Ishikawa (cell line): ENCODE results near the gene KIAA1755.

Experiments
- CEBPB ChIP-seq: IDR thresholded peaks from 2 replicates; pipeline ENCODE4 v1.6.1; 2012
- CREB1 ChIP-seq: IDR thresholded peaks from 2 replicates; pipeline ENCODE4 v1.6.1; 2012; ENCODE audit warnings: low read depth
- EGR1 ChIP-seq: IDR thresholded peaks from 2 replicates; pipeline ENCODE4 v1.6.1; 2012
- EP300 ChIP-seq: IDR thresholded peaks from 2 replicates; pipeline ENCODE4 v1.6.1; 2012; ENCODE audit warnings: borderline replicate concordance
- FOXM1 ChIP-seq: IDR thresholded peaks from 2 replicates; pipeline ENCODE4 v1.6.1; 2012; ENCODE audit warnings: low read depth, borderline replicate concordance
- NFIC ChIP-seq: IDR thresholded peaks from 2 replicates; pipeline ENCODE4 v1.6.1; 2012
- RAD21 ChIP-seq: IDR thresholded peaks from 2 replicates; pipeline ENCODE4 v1.6.1; 2012; ENCODE audit warnings: low read depth
- TAF1 ChIP-seq: IDR thresholded peaks from 2 replicates; pipeline ENCODE4 v1.6.1; 2012; ENCODE audit warnings: low read depth, mild to moderate bottlenecking
- TCF12 ChIP-seq: IDR thresholded peaks from 2 replicates; pipeline ENCODE4 v1.6.1; 2012; ENCODE audit warnings: low read depth
- TEAD4 ChIP-seq: IDR thresholded peaks from 2 replicates; pipeline ENCODE4 v1.6.1; 2012
- YY1 ChIP-seq: IDR thresholded peaks from 2 replicates; pipeline ENCODE4 v1.6.1; 2012; ENCODE audit warnings: low read depth
- ZBTB7A ChIP-seq: IDR thresholded peaks from 2 replicates; pipeline ENCODE4 v1.6.1; 2012; ENCODE audit warnings: low read depth
- TF ChIP-seq, protein P1 (sequence below): IDR thresholded peaks from 2 replicates; pipeline ENCODE4 v1.6.1; 2012
- TF ChIP-seq, protein P2 (sequence below): IDR thresholded peaks from 2 replicates; pipeline ENCODE4 v1.6.1; 2012; ENCODE audit warnings: low read depth, mild to moderate bottlenecking
- TF ChIP-seq, protein P3 (sequence below): IDR thresholded peaks from 2 replicates; pipeline ENCODE4 v1.6.1; 2012

Gene KIAA1755

GRCh38 chr20:38260378-38261053 is at the start of gene KIAA1755:
Gene KIAA1755, minus strand, starts transcription at chr20:38260735. Its CDS starts 235 bp downstream, at chr20:38260500.
- TF ChIP-seq ZBTB7A = no peak
- no peak for TF ChIP-seq NFIC
- TF ChIP-seq CEBPB = no peak
- TF ChIP-seq TEAD4 = no peak
- TF ChIP-seq, protein P1, sequence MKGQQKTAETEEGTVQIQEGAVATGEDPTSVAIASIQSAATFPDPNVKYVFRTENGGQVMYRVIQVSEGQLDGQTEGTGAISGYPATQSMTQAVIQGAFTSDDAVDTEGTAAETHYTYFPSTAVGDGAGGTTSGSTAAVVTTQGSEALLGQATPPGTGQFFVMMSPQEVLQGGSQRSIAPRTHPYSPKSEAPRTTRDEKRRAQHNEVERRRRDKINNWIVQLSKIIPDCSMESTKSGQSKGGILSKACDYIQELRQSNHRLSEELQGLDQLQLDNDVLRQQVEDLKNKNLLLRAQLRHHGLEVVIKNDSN = no peak
- TF ChIP-seq TCF12 = no peak
- TF ChIP-seq FOXM1 = no peak
- TF ChIP-seq, protein P2, sequence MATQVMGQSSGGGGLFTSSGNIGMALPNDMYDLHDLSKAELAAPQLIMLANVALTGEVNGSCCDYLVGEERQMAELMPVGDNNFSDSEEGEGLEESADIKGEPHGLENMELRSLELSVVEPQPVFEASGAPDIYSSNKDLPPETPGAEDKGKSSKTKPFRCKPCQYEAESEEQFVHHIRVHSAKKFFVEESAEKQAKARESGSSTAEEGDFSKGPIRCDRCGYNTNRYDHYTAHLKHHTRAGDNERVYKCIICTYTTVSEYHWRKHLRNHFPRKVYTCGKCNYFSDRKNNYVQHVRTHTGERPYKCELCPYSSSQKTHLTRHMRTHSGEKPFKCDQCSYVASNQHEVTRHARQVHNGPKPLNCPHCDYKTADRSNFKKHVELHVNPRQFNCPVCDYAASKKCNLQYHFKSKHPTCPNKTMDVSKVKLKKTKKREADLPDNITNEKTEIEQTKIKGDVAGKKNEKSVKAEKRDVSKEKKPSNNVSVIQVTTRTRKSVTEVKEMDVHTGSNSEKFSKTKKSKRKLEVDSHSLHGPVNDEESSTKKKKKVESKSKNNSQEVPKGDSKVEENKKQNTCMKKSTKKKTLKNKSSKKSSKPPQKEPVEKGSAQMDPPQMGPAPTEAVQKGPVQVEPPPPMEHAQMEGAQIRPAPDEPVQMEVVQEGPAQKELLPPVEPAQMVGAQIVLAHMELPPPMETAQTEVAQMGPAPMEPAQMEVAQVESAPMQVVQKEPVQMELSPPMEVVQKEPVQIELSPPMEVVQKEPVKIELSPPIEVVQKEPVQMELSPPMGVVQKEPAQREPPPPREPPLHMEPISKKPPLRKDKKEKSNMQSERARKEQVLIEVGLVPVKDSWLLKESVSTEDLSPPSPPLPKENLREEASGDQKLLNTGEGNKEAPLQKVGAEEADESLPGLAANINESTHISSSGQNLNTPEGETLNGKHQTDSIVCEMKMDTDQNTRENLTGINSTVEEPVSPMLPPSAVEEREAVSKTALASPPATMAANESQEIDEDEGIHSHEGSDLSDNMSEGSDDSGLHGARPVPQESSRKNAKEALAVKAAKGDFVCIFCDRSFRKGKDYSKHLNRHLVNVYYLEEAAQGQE = no peak
- TF ChIP-seq EGR1 = no peak
- no peak for TF ChIP-seq YY1
- TF ChIP-seq, protein P3, sequence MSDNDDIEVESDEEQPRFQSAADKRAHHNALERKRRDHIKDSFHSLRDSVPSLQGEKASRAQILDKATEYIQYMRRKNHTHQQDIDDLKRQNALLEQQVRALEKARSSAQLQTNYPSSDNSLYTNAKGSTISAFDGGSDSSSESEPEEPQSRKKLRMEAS = no peak
- TF ChIP-seq TAF1 = no peak
- TF ChIP-seq CREB1 = no peak
- TF ChIP-seq RAD21 = no peak
- no peak for TF ChIP-seq EP300

GRCh38 chr20:38308447-38308846 is 47.9 kb upstream of the KIAA1755 start:
- TF ChIP-seq, protein P1 = no peak
- TF ChIP-seq, protein P3 = no peak
- TF ChIP-seq TCF12 (no peak), EGR1 (no peak), NFIC (no peak), FOXM1 (no peak), YY1 (no peak), TAF1 (no peak), CEBPB (no peak), ZBTB7A (no peak), CREB1 (no peak), EP300 (no peak), RAD21 (no peak), TEAD4 (no peak)
- TF ChIP-seq, protein P2 = no peak

DNA sequence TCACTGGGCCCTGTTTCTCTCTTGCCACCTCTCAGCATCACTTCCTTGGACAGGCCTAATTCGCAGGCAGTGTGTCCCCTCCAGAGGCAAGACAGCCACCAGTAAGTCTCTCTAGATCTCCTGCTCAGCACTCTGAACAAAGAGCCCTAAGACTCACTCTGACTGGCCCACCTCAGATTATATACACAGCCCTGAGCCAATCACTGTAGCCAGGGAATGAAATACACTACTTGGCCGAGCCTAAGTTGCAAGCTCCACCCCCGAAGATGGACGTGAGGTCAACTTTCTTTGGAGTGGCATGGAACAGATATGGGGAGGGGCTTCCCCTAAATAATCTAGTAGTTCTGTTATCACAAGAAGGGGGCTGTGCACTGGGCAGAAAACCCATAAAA is 47.5 kb upstream of the KIAA1755 start:
- no peak for TF ChIP-seq TAF1
- no peak for TF ChIP-seq EGR1
- no peak for TF ChIP-seq YY1
- TF ChIP-seq NFIC = no peak
- no peak for TF ChIP-seq CEBPB
- no peak for TF ChIP-seq FOXM1
- TF ChIP-seq RAD21 = no peak
- no peak for TF ChIP-seq TCF12
- TF ChIP-seq, protein P3 = no peak
- no peak for TF ChIP-seq EP300
- TF ChIP-seq, protein P2 = no peak
- TF ChIP-seq TEAD4 = no peak
- no peak for TF ChIP-seq ZBTB7A
- TF ChIP-seq, protein P1 = no peak
- TF ChIP-seq CREB1 = no peak
